ENCODE results near the gene SMURF2. TPM values are rescaled to one million over a fixed set of nuclear protein-coding genes. Genes with fewer than 3 reads are reported as not detected.

The SMURF2 gene
- total RNA-seq, 1 donor from 2014 or later = 48.3 TPM

GRCh38 chr17:64627797-64628196, 34.3 kb downstream of the SMURF2 start:
- TF ChIP-seq CTCF (conservative IDR thresholded peaks at IDR 0.05; ENCODE audit: low read depth, low read length) = no peak
- no peak overlapping the region for H3K4me3 ChIP-seq (ENCODE audit: low read depth, low read length)
- no peak for DNase-seq (ENCODE audit: low read depth)

GRCh38 chr17:64626827-64627226, 35.3 kb downstream of the SMURF2 start:
- TF ChIP-seq CTCF (conservative IDR thresholded peaks at IDR 0.05; ENCODE audit: low read depth, low read length) = no peak
- no peak overlapping the region for H3K4me3 ChIP-seq (ENCODE audit: low read depth, low read length)
- DNase-seq (ENCODE audit: low read depth) = no peak

- no peak for TF ChIP-seq CTCF (conservative IDR thresholded peaks at IDR 0.05; ENCODE audit: low read depth, low read length)
- no peak for DNase-seq (ENCODE audit: low read depth)
- H3K4me3 ChIP-seq (ENCODE audit: low read depth, low read length) = no peak overlapping the region
Observed at GRCh38 chr17:64625541-64625940, 36.6 kb downstream of the SMURF2 start.

- DNase-seq (ENCODE audit: low read depth) = peak; percentile 59
- no peak for TF ChIP-seq CTCF (conservative IDR thresholded peaks at IDR 0.05; ENCODE audit: low read depth, low read length)
- no peak overlapping the region for H3K4me3 ChIP-seq (ENCODE audit: low read depth, low read length)
Observed at GRCh38 chr17:64622931-64623654, 39.0 kb downstream of the SMURF2 start.

DNA sequence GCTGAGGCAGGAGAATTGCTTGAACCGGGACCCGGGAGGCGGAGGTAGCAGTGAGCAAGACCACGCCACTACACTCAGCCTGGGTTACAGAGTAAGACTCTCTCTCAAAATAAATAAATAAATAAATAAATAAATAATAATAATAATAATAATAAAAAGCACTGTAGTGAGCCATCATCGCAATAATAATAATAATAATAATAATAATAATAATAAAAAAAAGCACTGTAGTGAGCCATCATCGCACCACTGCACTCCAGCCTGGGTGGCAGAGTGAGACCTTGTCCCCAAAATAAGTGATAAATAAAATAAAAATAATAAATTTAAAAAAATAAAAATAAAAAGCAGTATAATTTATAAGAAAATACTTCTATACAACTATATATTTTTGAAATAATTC, 40.3 kb downstream of the SMURF2 start:
- no peak for DNase-seq (ENCODE audit: low read depth)

GRCh38 chr17:64618848-64619247, 43.3 kb downstream of the SMURF2 start:
- no peak for DNase-seq (ENCODE audit: low read depth)
- H3K4me3 ChIP-seq (ENCODE audit: low read depth, low read length) = no peak overlapping the region
- TF ChIP-seq CTCF (conservative IDR thresholded peaks at IDR 0.05; ENCODE audit: low read depth, low read length) = no peak

More for the DNA sequence above, 40.3 kb downstream of the SMURF2 start:
- no peak overlapping the region for H3K4me3 ChIP-seq (ENCODE audit: low read depth, low read length)
- no peak for TF ChIP-seq CTCF (conservative IDR thresholded peaks at IDR 0.05; ENCODE audit: low read depth, low read length)
